ENCODE data around the gene RFX4. TPM values are rescaled to one million over a fixed set of nuclear protein-coding genes. Genes with fewer than 3 reads are reported as not detected.

Gene RFX4
- total RNA-seq, 1 donor from 2014 or later: not detected

DNA sequence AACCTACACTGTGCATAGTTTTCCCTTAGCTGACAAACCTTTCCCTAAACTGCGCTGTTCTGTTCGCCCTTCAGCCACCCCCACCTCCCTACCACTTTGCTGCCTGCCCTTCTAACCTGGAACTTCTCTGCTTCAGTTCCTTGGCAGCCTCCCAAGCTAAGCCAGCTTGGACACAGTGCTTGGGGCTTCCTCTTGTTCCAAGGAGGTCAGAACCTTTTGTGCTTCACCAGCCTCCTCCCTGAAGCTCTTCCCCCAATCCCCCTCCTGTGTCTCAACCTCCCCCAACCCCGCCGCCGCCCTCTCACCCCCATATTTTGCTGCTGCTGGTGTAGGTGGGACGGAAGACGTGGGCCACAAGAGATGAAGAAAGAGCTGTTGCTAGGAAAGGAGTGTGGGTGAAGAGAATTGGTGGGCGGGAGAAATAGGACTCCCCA, 183.6 kb downstream of the RFX4 start:
- TF ChIP-seq, protein P1, sequence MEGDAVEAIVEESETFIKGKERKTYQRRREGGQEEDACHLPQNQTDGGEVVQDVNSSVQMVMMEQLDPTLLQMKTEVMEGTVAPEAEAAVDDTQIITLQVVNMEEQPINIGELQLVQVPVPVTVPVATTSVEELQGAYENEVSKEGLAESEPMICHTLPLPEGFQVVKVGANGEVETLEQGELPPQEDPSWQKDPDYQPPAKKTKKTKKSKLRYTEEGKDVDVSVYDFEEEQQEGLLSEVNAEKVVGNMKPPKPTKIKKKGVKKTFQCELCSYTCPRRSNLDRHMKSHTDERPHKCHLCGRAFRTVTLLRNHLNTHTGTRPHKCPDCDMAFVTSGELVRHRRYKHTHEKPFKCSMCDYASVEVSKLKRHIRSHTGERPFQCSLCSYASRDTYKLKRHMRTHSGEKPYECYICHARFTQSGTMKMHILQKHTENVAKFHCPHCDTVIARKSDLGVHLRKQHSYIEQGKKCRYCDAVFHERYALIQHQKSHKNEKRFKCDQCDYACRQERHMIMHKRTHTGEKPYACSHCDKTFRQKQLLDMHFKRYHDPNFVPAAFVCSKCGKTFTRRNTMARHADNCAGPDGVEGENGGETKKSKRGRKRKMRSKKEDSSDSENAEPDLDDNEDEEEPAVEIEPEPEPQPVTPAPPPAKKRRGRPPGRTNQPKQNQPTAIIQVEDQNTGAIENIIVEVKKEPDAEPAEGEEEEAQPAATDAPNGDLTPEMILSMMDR (IDR thresholded peaks at IDR 0.05; ENCODE audit: partially characterized antibody, unreplicated experiment): no peak
- Mint-ChIP-seq H3K9me3 (ENCODE audit: unreplicated experiment) (peaks cover 3% of the 10 kb centered on the region), H3K36me3 (ENCODE audit: unreplicated experiment) (no peaks in the 10 kb centered on the region), H3K4me3 (ENCODE audit: unreplicated experiment) (no peak overlapping the region), H3K4me1 (ENCODE audit: low read depth, unreplicated experiment) (peaks cover 21% of the 10 kb centered on the region), H3K27me3 (ENCODE audit: unreplicated experiment) (no peaks in the 10 kb centered on the region), H3K27ac (ENCODE audit: unreplicated experiment) (no peak overlapping the region)
- DNase-seq: no peak

DNA sequence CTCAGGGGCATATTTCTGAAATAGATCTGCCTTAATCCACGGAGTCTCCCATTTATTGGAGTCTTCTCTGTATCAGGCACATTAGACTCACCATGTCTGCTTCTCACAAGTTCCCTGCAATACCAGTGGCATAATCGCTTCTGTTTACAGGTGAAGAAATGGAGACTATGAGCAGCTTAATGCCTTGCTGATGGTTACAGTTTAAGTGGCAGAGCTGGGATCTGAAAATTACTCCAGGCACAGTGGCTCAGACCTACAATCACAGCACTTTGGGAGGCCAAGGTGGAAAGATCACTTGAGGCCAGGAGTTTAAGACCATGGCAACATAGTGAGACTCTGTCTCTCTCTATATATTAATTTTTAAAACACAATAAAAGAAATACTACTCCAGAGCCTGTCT, 184.4 kb downstream of the RFX4 start:
- TF ChIP-seq, protein P1 (IDR thresholded peaks at IDR 0.05; ENCODE audit: partially characterized antibody, unreplicated experiment): no peak
- Mint-ChIP-seq H3K4me3 (ENCODE audit: unreplicated experiment) (no peak overlapping the region), H3K27me3 (ENCODE audit: unreplicated experiment) (no peaks in the 10 kb centered on the region), H3K36me3 (ENCODE audit: unreplicated experiment) (no peaks in the 10 kb centered on the region), H3K4me1 (ENCODE audit: low read depth, unreplicated experiment) (peaks cover 21% of the 10 kb centered on the region), H3K9me3 (ENCODE audit: unreplicated experiment) (peaks cover 3% of the 10 kb centered on the region), H3K27ac (ENCODE audit: unreplicated experiment) (no peak overlapping the region)
- DNase-seq: no peak

DNA sequence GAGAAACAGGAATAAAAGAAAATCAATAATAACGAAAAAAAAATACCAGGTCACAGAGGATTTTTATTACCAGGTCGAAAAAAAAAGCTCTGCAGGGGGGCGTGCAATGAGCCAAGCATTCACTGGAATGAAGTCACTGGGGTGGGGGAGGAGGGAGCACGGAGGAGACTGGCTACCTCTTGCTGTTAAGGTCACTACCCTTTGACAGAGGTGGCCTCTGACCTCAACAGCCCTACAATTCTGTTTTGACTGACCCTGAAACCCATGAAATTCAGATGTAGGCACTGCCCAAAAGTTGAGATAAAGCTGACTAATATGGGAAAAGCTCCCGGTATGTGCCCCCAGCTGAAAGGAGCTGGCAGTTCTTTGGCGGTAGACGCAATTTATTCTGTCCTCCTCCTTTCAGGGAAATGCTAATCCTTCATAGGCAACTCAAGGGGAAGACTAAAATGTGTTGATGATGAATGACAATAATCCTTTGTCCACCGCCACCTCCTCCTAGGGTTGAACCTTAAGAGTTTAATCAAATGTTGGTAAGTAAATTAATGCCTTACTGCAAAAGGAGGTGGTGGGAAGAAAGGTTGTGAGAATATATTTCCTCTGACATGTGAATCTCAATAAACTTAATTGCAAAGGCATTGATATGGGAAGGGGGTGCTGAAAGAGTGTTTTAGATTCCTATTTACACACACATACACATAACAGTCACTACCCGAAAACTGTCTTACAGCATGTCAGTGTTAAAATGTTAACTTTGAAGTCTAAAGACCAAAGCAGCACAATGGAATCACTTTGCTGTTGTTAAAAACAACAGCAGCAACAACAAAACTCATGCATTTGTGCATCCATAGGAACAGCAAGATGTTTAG, 185.4 kb downstream of the RFX4 start:
- no peak overlapping the region for H3K4me3 Mint-ChIP-seq (ENCODE audit: unreplicated experiment)
- peaks cover 21% of the 10 kb centered on the region for H3K4me1 Mint-ChIP-seq (ENCODE audit: low read depth, unreplicated experiment)

DNA sequence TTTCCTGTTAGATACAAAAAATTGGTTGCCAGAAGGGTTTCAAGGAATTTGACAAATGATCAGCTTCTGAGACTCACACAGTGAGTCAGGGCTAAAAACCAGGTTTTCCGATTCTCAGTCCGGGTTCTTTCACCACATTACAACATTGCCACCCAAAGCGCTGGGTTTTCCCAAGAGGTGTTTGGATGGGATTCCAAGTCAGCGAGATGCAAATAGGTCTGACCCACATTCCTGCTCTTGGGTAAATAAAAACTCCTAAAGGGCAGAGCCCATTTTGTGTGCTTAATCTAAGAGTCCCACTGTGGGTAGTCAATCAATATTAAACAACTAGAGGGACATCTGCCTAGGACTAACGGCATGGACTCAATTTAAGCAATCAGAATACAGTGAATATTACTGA, 186.3 kb downstream of the RFX4 start:
- no peak for DNase-seq

More for the DNA sequence above, 185.4 kb downstream of the RFX4 start:
- Mint-ChIP-seq H3K36me3 (ENCODE audit: unreplicated experiment) (no peaks in the 10 kb centered on the region), H3K27me3 (ENCODE audit: unreplicated experiment) (no peaks in the 10 kb centered on the region), H3K9me3 (ENCODE audit: unreplicated experiment) (peaks cover 3% of the 10 kb centered on the region), H3K27ac (ENCODE audit: unreplicated experiment) (no peak overlapping the region)
- TF ChIP-seq, protein P1 (IDR thresholded peaks at IDR 0.05; ENCODE audit: partially characterized antibody, unreplicated experiment): no peak
- no peak for DNase-seq

More for the DNA sequence above, 186.3 kb downstream of the RFX4 start:
- Mint-ChIP-seq H3K9me3 (ENCODE audit: unreplicated experiment) (peaks cover 4% of the 10 kb centered on the region), H3K27me3 (ENCODE audit: unreplicated experiment) (peaks cover 4% of the 10 kb centered on the region), H3K4me3 (ENCODE audit: unreplicated experiment) (peak overlapping the region; percentile 40), H3K27ac (ENCODE audit: unreplicated experiment) (peak overlapping the region; percentile 41), H3K4me1 (ENCODE audit: low read depth, unreplicated experiment) (peaks cover 21% of the 10 kb centered on the region), H3K36me3 (ENCODE audit: unreplicated experiment) (no peaks in the 10 kb centered on the region)
- TF ChIP-seq, protein P1 (IDR thresholded peaks at IDR 0.05; ENCODE audit: partially characterized antibody, unreplicated experiment): no peak
